NT2/D1 (cell line): ENCODE measurements around the gene CAVIN2.

Experiments
- YY1 ChIP-seq: IDR thresholded peaks from 2 replicates; pipeline ENCODE4 v1.6.1; 2011; ENCODE audit not compliant: insufficient read length, insufficient read depth
- ZNF274 ChIP-seq: IDR thresholded peaks from 2 replicates; pipeline ENCODE4 v1.6.1; 2011; ENCODE audit warnings: mild to moderate bottlenecking, low read depth, low read length

GRCh38 chr2:191869178-191869577, 22.3 kb upstream of the CAVIN2 start:
- TF ChIP-seq YY1 (no peak), ZNF274 (no peak)
